HCT116 (cell line): ENCODE data around the gene SORCS2. TPM values are rescaled to one million over a fixed set of nuclear protein-coding genes. Genes with fewer than 3 reads are reported as not detected.

ENCODE experiments used
- ATAC-seq: fragments of 200-7000 bp; cut with Tn5 transposase; 2 replicates; pipeline ENCODE4 v1.9.1; 2020; ENCODE audit warnings: mild to moderate bottlenecking, moderate library complexity
- BruUV-seq: library from RNA; stranded (reverse); fragments of 400-500 nt; replicated peaks from 2 replicates; lab custom pipeline; 2021; lab: Mats Ljungman, UMichigan
- CTCF ChIA-PET: fragments of 300-600 bp; sonication (Branson Sonifier 250); formaldehyde crosslinking; loops from one replicate; lab custom pipeline; 2021; ENCODE audit warnings: antibody characterized with exemption; lab: Charles Lee
- POLR2A ChIA-PET: fragments of 300-600, 350-600 bp; sonication (Branson Sonifier 250); formaldehyde crosslinking; loops from one replicate; lab custom pipeline; 2021; ENCODE audit warnings: antibody characterized with exemption; lab: Charles Lee
- RAD21 ChIA-PET, 2 experiments: fragments of 300-600 bp; sonication (Branson Sonifier 250); formaldehyde crosslinking; loops; one replicate each; lab custom pipeline; 2023; ENCODE audit warnings: low total read pairs in 2 of 2; ENCODE audit not compliant: uncharacterized antibody in 2 of 2, unreplicated experiment in 2 of 2, low non-redundant PET in 1 of 2; lab: Charles Lee
- DNase-seq: peaks from one replicate; pipeline ENCODE4 v3.0.0-alpha.2; 2010; ENCODE audit warnings: low read depth, low spot score
- H2AFZ ChIP-seq: fragments of 200-600 bp; shearing (Covaris generic), sonication (generic); 2 replicates; pipeline ENCODE4 v1.6.1; 2017; ENCODE audit warnings: low read depth, mixed run types, mixed read lengths, antibody characterized with exemption, low read length; ENCODE audit not compliant: poor library complexity, severe bottlenecking
- H3K27ac ChIP-seq: 2 replicates; pipeline ENCODE4 v1.5.1; 2012; ENCODE audit warnings: low read depth, low read length
- H3K27me3 ChIP-seq: fragments of 200-600 bp; sonication (generic); 2 replicates; pipeline ENCODE4 v1.6.1; 2016; ENCODE audit warnings: mixed run types, low read length, mixed read lengths; ENCODE audit not compliant: insufficient read depth
- H3K36me3 ChIP-seq, 2 experiments: fragments of 200-500 bp in 1 of 2; fragments of 200-600 bp in 1 of 2; sonication (Bioruptor generic) in 1 of 2; sonication (generic) in 1 of 2; 2 replicates each; pipeline versions ENCODE4 v1.5.1 to v1.6.1; 2014 to 2016; ENCODE audit warnings: low read length in 2 of 2, inconsistent platforms in 1 of 2, mixed read lengths in 1 of 2, mixed run types in 1 of 2; ENCODE audit not compliant: insufficient read depth in 2 of 2, control insufficient read depth in 1 of 2
- H3K4me1 ChIP-seq, 2 experiments: fragments of 200-600 bp in 1 of 2; sonication (generic) in 1 of 2; 2 replicates each; pipeline versions ENCODE4 v1.5.1 to v1.6.1; 2012 to 2017; ENCODE audit warnings: low read length in 2 of 2, inconsistent platforms in 1 of 2, mild to moderate bottlenecking in 1 of 2, mixed read lengths in 1 of 2, mixed run types in 1 of 2, moderate library complexity in 1 of 2; ENCODE audit not compliant: insufficient read depth in 2 of 2, control insufficient read depth in 1 of 2
- H3K4me2 ChIP-seq: fragments of 200-600 bp; sonication (generic); 2 replicates; pipeline ENCODE4 v1.6.1; 2017; ENCODE audit warnings: mixed run types, low read length, mixed read lengths
- H3K4me3 ChIP-seq, 2 experiments: fragments of 200-600 bp in 1 of 2; sonication (generic) in 1 of 2; replicated peaks in 1 of 2; 2 replicates each; pipeline ENCODE4 v1.5.1; 2011 to 2016; ENCODE audit warnings: low read length in 2 of 2, control low read depth in 1 of 2, low read depth in 1 of 2, mild to moderate bottlenecking in 1 of 2, mixed read lengths in 1 of 2, mixed run types in 1 of 2
- H3K79me2 ChIP-seq: fragments of 200-600 bp; sonication (generic); 2 replicates; pipeline ENCODE4 v1.6.1; 2017; ENCODE audit warnings: mild to moderate bottlenecking, mixed run types, low read length, moderate library complexity, mixed read lengths; ENCODE audit not compliant: insufficient read depth
- H3K9ac ChIP-seq: fragments of 200-600 bp; sonication (generic); 2 replicates; pipeline ENCODE4 v1.6.1; 2016; ENCODE audit warnings: low read length, mixed read lengths
- H3K9me2 ChIP-seq: fragments of 200-600 bp; sonication (generic), shearing (Covaris generic); 2 replicates; pipeline ENCODE4 v1.6.1; 2017; ENCODE audit warnings: mixed run types, mild to moderate bottlenecking, moderate library complexity; ENCODE audit not compliant: insufficient read depth
- H3K9me3 ChIP-seq, 2 experiments: fragments of 200-500 bp in 1 of 2; fragments of 200-600 bp in 1 of 2; sonication (Bioruptor generic) in 1 of 2; sonication (generic) in 1 of 2; 2 replicates each; pipeline ENCODE4 v1.6.1; 2014 to 2017; ENCODE audit warnings: low read length in 2 of 2, mixed read lengths in 2 of 2, inconsistent platforms in 1 of 2, low read depth in 1 of 2, mild to moderate bottlenecking in 1 of 2, mixed run types in 1 of 2, moderate library complexity in 1 of 2; ENCODE audit not compliant: control insufficient read depth in 1 of 2, insufficient read depth in 1 of 2
- H4K20me1 ChIP-seq: fragments of 200-600 bp; sonication (generic), shearing (Covaris generic); 2 replicates; pipeline ENCODE4 v1.6.1; 2017; ENCODE audit warnings: mixed run types, mild to moderate bottlenecking, moderate library complexity; ENCODE audit not compliant: insufficient read depth
- ATF3 ChIP-seq: IDR thresholded peaks from 2 replicates; pipeline ENCODE4 v1.6.1; 2012
- EZH2phosphoT487 ChIP-seq: fragments of 200-600 bp; IDR thresholded peaks from 2 replicates; pipeline ENCODE4 v1.6.1; 2018; ENCODE audit warnings: antibody characterized with exemption, borderline replicate concordance
- FOSL1 ChIP-seq: IDR thresholded peaks from 2 replicates; pipeline ENCODE4 v1.6.1; 2012; ENCODE audit warnings: low read depth
- JUND ChIP-seq: IDR thresholded peaks from 2 replicates; pipeline ENCODE4 v1.6.1; 2012
- POLR2AphosphoS5 ChIP-seq: IDR thresholded peaks from 2 replicates; pipeline ENCODE4 v1.6.1; 2011; ENCODE audit warnings: mild to moderate bottlenecking, low read depth, low read length, moderate library complexity
- REST ChIP-seq: IDR thresholded peaks from 2 replicates; pipeline ENCODE4 v1.6.1; 2012; ENCODE audit warnings: low read depth
- SIN3A ChIP-seq: IDR thresholded peaks from 2 replicates; pipeline ENCODE4 v1.6.1; 2012; ENCODE audit warnings: low read depth
- TCF7L2 ChIP-seq: IDR thresholded peaks from 2 replicates; pipeline ENCODE4 v1.7.0; 2011; ENCODE audit warnings: borderline replicate concordance, inconsistent platforms; ENCODE audit not compliant: insufficient read depth, insufficient read length; ENCODE audit errors: extremely low read depth
- ZNF274 ChIP-seq: fragments of 200-500 bp; sonication (Bioruptor generic); IDR thresholded peaks from 2 replicates; pipeline ENCODE4 v1.6.1; 2014; ENCODE audit warnings: mild to moderate bottlenecking, low read depth, low read length, inconsistent platforms
- intact Hi-C: fragments of 100-400 bp; cut with micrococcal nuclease; formaldehyde crosslinking; loops from 2 replicates; pipeline ENCODE4 v1.10.0; 2022
- total RNA-seq: library from RNA; stranded (reverse); gene quantifications from one replicate; pipeline ENCODE4 v1.2.1, GENCODE V29; 2021; ENCODE audit not compliant: unreplicated experiment

SORCS2 gene
- total RNA-seq, 1 experiment from 2014 or later = 0.37 TPM

GRCh38 chr4:7505116-7505900 lies 313.0 kb downstream of the SORCS2 start (continued):
- TF ChIP-seq ZNF274 (no peak), TCF7L2 (no peak), ATF3 (no peak), FOSL1 (no peak)
- TF ChIP-seq, all 23 proteins: peak for 0

GRCh38 chr4:7506119-7506518 lies 313.8 kb downstream of the SORCS2 start:
- TF ChIP-seq JUND (no peak), EZH2phosphoT487 (no peak), SIN3A (no peak), REST (no peak), POLR2AphosphoS5 (no peak)
- POLR2A ChIA-PET = no interaction called here
- Histone ChIP-seq H2AFZ (no peak overlapping the region), H3K36me3 (no peaks in the 10 kb centered on the region), H3K9ac (no peak overlapping the region), H4K20me1 (no peaks in the 10 kb centered on the region), H3K4me2 (no peak overlapping the region), H3K9me2 (no peaks in the 10 kb centered on the region), H3K4me3 (no peak overlapping the region), H3K4me1 (no peaks in the 10 kb centered on the region), H3K27ac (no peak overlapping the region), H3K79me2 (no peaks in the 10 kb centered on the region), H3K9me3 (no peaks in the 10 kb centered on the region), H3K27me3 (0 out of 2 replicates have a peak, but pooled peaks cover 2% of the 10 kb centered on the region)
- DNase-seq = no peak
- intact Hi-C loops = no loop called here
- ATAC-seq = no peak
- BruUV-seq = no TSS peak
- RAD21 ChIA-PET = no interaction called here
- CTCF ChIA-PET = no interaction called here
